ENCODE measurements around the gene NOG.

Gene NOG

GRCh38 chr17:56602292-56603130, 9.0 kb downstream of the NOG start:
- TF ChIP-seq CTCF (IDR thresholded peaks at IDR 0.05; ENCODE audit: low read depth, low read length), result no peak
- no peak for DNase-seq (ENCODE audit: extremely low read depth, low read depth)

- TF ChIP-seq CTCF (IDR thresholded peaks at IDR 0.05; ENCODE audit: low read depth, low read length), result no peak
- DNase-seq (ENCODE audit: extremely low read depth, low read depth), result no peak
These were observed 10.2 kb downstream of the NOG start for GRCh38 chr17:56603486-56604238.

GRCh38 chr17:56604691-56605290, 11.3 kb downstream of the NOG start:
- no peak for TF ChIP-seq CTCF (IDR thresholded peaks at IDR 0.05; ENCODE audit: low read depth, low read length)
- no peak for DNase-seq (ENCODE audit: extremely low read depth, low read depth)

GRCh38 chr17:56608944-56609343, 15.4 kb downstream of the NOG start:
- no peak for DNase-seq (ENCODE audit: extremely low read depth, low read depth)
- no peak for TF ChIP-seq CTCF (IDR thresholded peaks at IDR 0.05; ENCODE audit: low read depth, low read length)

GRCh38 chr17:56610321-56610720, 16.8 kb downstream of the NOG start:
- DNase-seq (ENCODE audit: extremely low read depth, low read depth), result no peak
- TF ChIP-seq CTCF (IDR thresholded peaks at IDR 0.05; ENCODE audit: low read depth, low read length), result no peak

- TF ChIP-seq CTCF (IDR thresholded peaks at IDR 0.05; ENCODE audit: low read depth, low read length), result no peak
- DNase-seq (ENCODE audit: extremely low read depth, low read depth), result no peak
These were observed 19.6 kb downstream of the NOG start for GRCh38 chr17:56613131-56613530.

- TF ChIP-seq CTCF (IDR thresholded peaks at IDR 0.05; ENCODE audit: low read depth, low read length), result no peak
- DNase-seq (ENCODE audit: extremely low read depth, low read depth), result no peak
These were observed 21.0 kb downstream of the NOG start for GRCh38 chr17:56614522-56614921.
